Measurements from ENCODE around the gene PLIN4.

- TF ChIP-seq SUZ12 (IDR thresholded peaks at IDR 0.05) (no peak), ARNT (IDR thresholded peaks at IDR 0.05) (no peak), ELF4 (IDR thresholded peaks at IDR 0.05) (no peak), BHLHE40 (IDR thresholded peaks at IDR 0.05; ENCODE audit: borderline replicate concordance) (no peak), HDGF (IDR thresholded peaks at IDR 0.05; ENCODE audit: borderline replicate concordance) (no peak), TARDBP (IDR thresholded peaks at IDR 0.05) (no peak)
Observed at GRCh38 chr19:4536798-4537197, 18.5 kb upstream of the PLIN4 start.

Measured in HEK293T (cell line).